GM23338 (cell line): ENCODE results near the gene FKBP5. TPM values are rescaled to one million over a fixed set of nuclear protein-coding genes. Genes with fewer than 3 reads are reported as not detected.

Experiments
- ATAC-seq: fragments of 200-7000 bp; cut with Tn5 transposase; 3 replicates; pipeline ENCODE4 v1.9.1; 2020
- DNase-seq: peaks from one replicate; pipeline ENCODE4 v3.0.0-alpha.2; 2015; ENCODE audit warnings: low spot score
- H2AFZ ChIP-seq: fragments of 200-600 bp; sonication (generic); 2 replicates; pipeline ENCODE4 v1.8.0; 2016; ENCODE audit warnings: antibody characterized with exemption, mild to moderate bottlenecking, moderate library complexity
- H3F3A ChIP-seq: fragments of 200-600 bp; sonication (generic); replicated peaks from 2 replicates; pipeline ENCODE4 v1.8.0; 2017; ENCODE audit warnings: antibody characterized with exemption, mixed run types, low read depth
- H3K27ac ChIP-seq: fragments of 200-600 bp; sonication (generic); 2 replicates; pipeline ENCODE4 v1.6.1; 2016; ENCODE audit warnings: low read depth
- H3K27me3 ChIP-seq: fragments of 200-600 bp; sonication (generic); 2 replicates; pipeline ENCODE4 v1.8.0; 2016; ENCODE audit warnings: mild to moderate bottlenecking, mixed run types, moderate library complexity; ENCODE audit not compliant: insufficient read depth
- H3K36me3 ChIP-seq: fragments of 200-600 bp; sonication (generic); 2 replicates; pipeline ENCODE4 v1.8.0; 2016; ENCODE audit warnings: mild to moderate bottlenecking; ENCODE audit not compliant: insufficient read depth
- H3K4me1 ChIP-seq: fragments of 200-600 bp; sonication (generic); 2 replicates; pipeline ENCODE4 v1.8.0; 2016; ENCODE audit warnings: mild to moderate bottlenecking, moderate library complexity; ENCODE audit not compliant: insufficient read depth
- H3K4me2 ChIP-seq: fragments of 200-600 bp; sonication (generic); 2 replicates; pipeline ENCODE4 v1.7.1; 2017; ENCODE audit warnings: mixed run types
- H3K4me3 ChIP-seq: fragments of 200-600 bp; sonication (generic); 2 replicates; pipeline ENCODE4 v1.6.1; 2016; ENCODE audit warnings: mixed run types
- H3K79me2 ChIP-seq: fragments of 200-600 bp; sonication (generic); replicated peaks from 2 replicates; pipeline ENCODE4 v1.8.0; 2017; ENCODE audit warnings: mild to moderate bottlenecking; ENCODE audit not compliant: insufficient read depth
- H3K9me2 ChIP-seq: fragments of 200-600 bp; sonication (generic); 2 replicates; pipeline ENCODE4 v1.8.0; 2017; ENCODE audit not compliant: insufficient read depth
- H4K20me1 ChIP-seq: fragments of 200-600 bp; sonication (generic); replicated peaks from 2 replicates; pipeline ENCODE4 v1.8.0; 2017; ENCODE audit warnings: mild to moderate bottlenecking; ENCODE audit not compliant: insufficient read depth
- H3K27ac Mint-ChIP-seq: 2 replicates; pipeline ENCODE4 v1.8.0; 2020; ENCODE audit warnings: inconsistent platforms, mild to moderate bottlenecking, moderate library complexity, mixed read lengths
- H3K27me3 Mint-ChIP-seq: 3 replicates; pipeline ENCODE4 v1.8.0; 2022; ENCODE audit warnings: low read depth, mild to moderate bottlenecking, moderate library complexity, mixed read lengths, inconsistent platforms; ENCODE audit not compliant: insufficient read depth, poor library complexity
- H3K36me3 Mint-ChIP-seq: 3 replicates; pipeline ENCODE4 v1.8.0; 2021; ENCODE audit warnings: low read depth, mild to moderate bottlenecking, inconsistent platforms, moderate library complexity, mixed read lengths
- H3K4me1 Mint-ChIP-seq: 3 replicates; pipeline ENCODE4 v1.8.0; 2020; ENCODE audit warnings: mild to moderate bottlenecking, inconsistent platforms, mixed read lengths
- H3K4me3 Mint-ChIP-seq: 3 replicates; pipeline ENCODE4 v1.8.0; 2021; ENCODE audit warnings: moderate library complexity, mild to moderate bottlenecking, inconsistent platforms, mixed read lengths
- H3K9me3 Mint-ChIP-seq: 3 replicates; pipeline ENCODE4 v1.8.0; 2020; ENCODE audit warnings: moderate library complexity, mild to moderate bottlenecking, inconsistent platforms, mixed read lengths
- CREB1 ChIP-seq: fragments of 250-450 bp; sonication (Bioruptor Pico); IDR thresholded peaks from 2 replicates; pipeline ENCODE4 v1.5.0; 2020; ENCODE audit warnings: low read depth, mild to moderate bottlenecking, moderate library complexity
- CTCF ChIP-seq, 2 experiments: fragments of 200-600 bp in 1 of 2; sonication (generic) in 1 of 2; conservative IDR thresholded peaks; 2 replicates each; pipeline versions ENCODE4 v1.5.1 to v1.6.1; 2016 to 2017; ENCODE audit warnings: antibody characterized with exemption in 2 of 2, low read depth in 2 of 2, mild to moderate bottlenecking in 2 of 2, moderate library complexity in 1 of 2
- EZH2 ChIP-seq: fragments of 200-600 bp; sonication (generic); IDR thresholded peaks from one replicate; pipeline ENCODE4 v1.8.0; 2017; ENCODE audit warnings: antibody characterized with exemption, mild to moderate bottlenecking, low read depth; ENCODE audit not compliant: unreplicated experiment
- EZH2phosphoT487 ChIP-seq: fragments of 200-600 bp; sonication (generic); IDR thresholded peaks from one replicate; pipeline ENCODE4 v1.8.1; 2018; ENCODE audit warnings: antibody characterized with exemption; ENCODE audit not compliant: unreplicated experiment
- JUNB ChIP-seq: IDR thresholded peaks from one replicate; pipeline ENCODE4 v1.6.1; 2016; ENCODE audit warnings: antibody characterized with exemption; ENCODE audit not compliant: unreplicated experiment
- NANOG ChIP-seq: IDR thresholded peaks from 2 replicates; pipeline ENCODE4 v1.6.1; 2016; ENCODE audit warnings: antibody characterized with exemption, borderline replicate concordance
- POLR2AphosphoS5 ChIP-seq: IDR thresholded peaks from 2 replicates; pipeline ENCODE4 v1.6.1; 2016; ENCODE audit warnings: antibody characterized with exemption, low read depth
- STAT1 ChIP-seq: IDR thresholded peaks from one replicate; pipeline ENCODE4 v1.6.1; 2016; ENCODE audit warnings: antibody characterized with exemption; ENCODE audit not compliant: unreplicated experiment
- ZNF114 ChIP-seq: fragments of 250-450 bp; sonication (Bioruptor Pico); IDR thresholded peaks from 2 replicates; pipeline ENCODE4 v1.5.0; 2020; ENCODE audit warnings: mild to moderate bottlenecking, moderate library complexity
- ZNF331 ChIP-seq: fragments of 250-450 bp; sonication (Bioruptor Pico); IDR thresholded peaks from 2 replicates; pipeline ENCODE4 v1.5.0; 2020; ENCODE audit warnings: low read depth, mild to moderate bottlenecking, moderate library complexity
- ZNF462 ChIP-seq: fragments of 250-450 bp; sonication (Bioruptor Pico); IDR thresholded peaks from 2 replicates; pipeline ENCODE4 v1.5.0; 2020; ENCODE audit warnings: mild to moderate bottlenecking, moderate library complexity
- polyA plus RNA-seq: library from polyadenylated mRNA; unstranded; fragments of >200 nt; fragmentation: Nextera tagmentation; extraction: Ambion mirVana; gene quantifications from 2 replicates; pipeline ENCODE4 v1.2.1, GENCODE V29; 2016
- total RNA-seq: library from RNA; depleted of rRNA; stranded (reverse); fragments of >200 nt; shearing (Covaris generic); gene quantifications from 2 replicates; pipeline ENCODE4 v1.2.3, GENCODE V29; 2014
- TF ChIP-seq, protein P1 (sequence below): IDR thresholded peaks from 2 replicates; pipeline ENCODE4 v1.6.1; 2016; ENCODE audit warnings: antibody characterized with exemption
- TF ChIP-seq, protein P2 (sequence below): IDR thresholded peaks from one replicate; pipeline ENCODE4 v1.6.1; 2018; ENCODE audit warnings: antibody characterized with exemption; ENCODE audit not compliant: unreplicated experiment

The FKBP5 gene
- total and polyA plus RNA-seq, 2 experiments from 2014 or later = 19.8 to 28.6 TPM

DNA sequence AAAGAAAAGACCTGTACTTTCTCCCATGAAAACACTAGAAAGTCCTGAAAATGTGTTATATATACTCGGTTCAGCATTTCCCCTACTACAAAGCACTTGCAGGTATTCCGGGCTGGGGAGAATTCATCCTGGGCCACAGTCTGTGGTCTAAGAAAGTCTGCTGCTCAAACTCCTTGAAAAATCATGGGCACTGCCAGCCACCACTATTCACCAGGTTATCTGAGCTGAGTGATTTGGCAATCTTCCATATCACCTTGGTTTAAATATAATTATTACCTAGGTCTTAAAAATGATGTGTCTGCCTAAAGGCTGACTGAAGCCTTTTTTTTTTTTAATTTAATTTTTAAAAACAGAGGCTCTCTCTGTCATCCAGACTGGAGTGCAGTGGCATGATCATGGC is 11.3 kb downstream of the FKBP5 start:
- Histone ChIP-seq H3K27ac (0 out of 2 replicates have a peak overlapping the region, but pooled peaks have one; percentile 34), H3K79me2 (peaks cover 84% of the 10 kb centered on the region), H3K36me3 (no peaks in the 10 kb centered on the region), H2AFZ (no peak overlapping the region), H3K27me3 (no peaks in the 10 kb centered on the region), H3K4me1 (peaks cover 10% of the 10 kb centered on the region), H3K9me2 (no peaks in the 10 kb centered on the region), H3K4me3 (no peak overlapping the region), H4K20me1 (peaks cover 5% of the 10 kb centered on the region; the same call in 1 of the 2 replicates), H3K4me2 (0 out of 2 replicates have a peak overlapping the region, but pooled peaks have one; percentile 22), H3F3A (no peaks in the 10 kb centered on the region)
- H3K27ac Mint-ChIP-seq = no peak overlapping the region
- no peak for DNase-seq
- peaks cover 2% of the 10 kb centered on the region for H3K27me3 Mint-ChIP-seq
- no peaks in the 10 kb centered on the region for H3K9me3 Mint-ChIP-seq
- H3K4me1 Mint-ChIP-seq = peaks cover 24% of the 10 kb centered on the region
- ATAC-seq = no peak; the same call in 2 of the 3 replicates
- no peaks in the 10 kb centered on the region; the same call in 1 of the 3 replicates for H3K36me3 Mint-ChIP-seq
- TF ChIP-seq ZNF462 (CRISPR knock-in tag) = no peak
- no peak for TF ChIP-seq ZNF331 (CRISPR knock-in tag)
- no peak for TF ChIP-seq POLR2AphosphoS5
- no peak for TF ChIP-seq EZH2phosphoT487
- no peak for TF ChIP-seq NANOG
- no peak for TF ChIP-seq STAT1
- TF ChIP-seq CTCF (conservative IDR thresholded peaks at IDR 0.05; ENCODE audit: low read depth in 2 of 2) = no peak
- TF ChIP-seq JUNB = no peak
- TF ChIP-seq EZH2 = no peak
- TF ChIP-seq, protein P1, sequence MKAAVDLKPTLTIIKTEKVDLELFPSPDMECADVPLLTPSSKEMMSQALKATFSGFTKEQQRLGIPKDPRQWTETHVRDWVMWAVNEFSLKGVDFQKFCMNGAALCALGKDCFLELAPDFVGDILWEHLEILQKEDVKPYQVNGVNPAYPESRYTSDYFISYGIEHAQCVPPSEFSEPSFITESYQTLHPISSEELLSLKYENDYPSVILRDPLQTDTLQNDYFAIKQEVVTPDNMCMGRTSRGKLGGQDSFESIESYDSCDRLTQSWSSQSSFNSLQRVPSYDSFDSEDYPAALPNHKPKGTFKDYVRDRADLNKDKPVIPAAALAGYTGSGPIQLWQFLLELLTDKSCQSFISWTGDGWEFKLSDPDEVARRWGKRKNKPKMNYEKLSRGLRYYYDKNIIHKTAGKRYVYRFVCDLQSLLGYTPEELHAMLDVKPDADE = no peak
- TF ChIP-seq, protein P2, sequence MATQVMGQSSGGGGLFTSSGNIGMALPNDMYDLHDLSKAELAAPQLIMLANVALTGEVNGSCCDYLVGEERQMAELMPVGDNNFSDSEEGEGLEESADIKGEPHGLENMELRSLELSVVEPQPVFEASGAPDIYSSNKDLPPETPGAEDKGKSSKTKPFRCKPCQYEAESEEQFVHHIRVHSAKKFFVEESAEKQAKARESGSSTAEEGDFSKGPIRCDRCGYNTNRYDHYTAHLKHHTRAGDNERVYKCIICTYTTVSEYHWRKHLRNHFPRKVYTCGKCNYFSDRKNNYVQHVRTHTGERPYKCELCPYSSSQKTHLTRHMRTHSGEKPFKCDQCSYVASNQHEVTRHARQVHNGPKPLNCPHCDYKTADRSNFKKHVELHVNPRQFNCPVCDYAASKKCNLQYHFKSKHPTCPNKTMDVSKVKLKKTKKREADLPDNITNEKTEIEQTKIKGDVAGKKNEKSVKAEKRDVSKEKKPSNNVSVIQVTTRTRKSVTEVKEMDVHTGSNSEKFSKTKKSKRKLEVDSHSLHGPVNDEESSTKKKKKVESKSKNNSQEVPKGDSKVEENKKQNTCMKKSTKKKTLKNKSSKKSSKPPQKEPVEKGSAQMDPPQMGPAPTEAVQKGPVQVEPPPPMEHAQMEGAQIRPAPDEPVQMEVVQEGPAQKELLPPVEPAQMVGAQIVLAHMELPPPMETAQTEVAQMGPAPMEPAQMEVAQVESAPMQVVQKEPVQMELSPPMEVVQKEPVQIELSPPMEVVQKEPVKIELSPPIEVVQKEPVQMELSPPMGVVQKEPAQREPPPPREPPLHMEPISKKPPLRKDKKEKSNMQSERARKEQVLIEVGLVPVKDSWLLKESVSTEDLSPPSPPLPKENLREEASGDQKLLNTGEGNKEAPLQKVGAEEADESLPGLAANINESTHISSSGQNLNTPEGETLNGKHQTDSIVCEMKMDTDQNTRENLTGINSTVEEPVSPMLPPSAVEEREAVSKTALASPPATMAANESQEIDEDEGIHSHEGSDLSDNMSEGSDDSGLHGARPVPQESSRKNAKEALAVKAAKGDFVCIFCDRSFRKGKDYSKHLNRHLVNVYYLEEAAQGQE = no peak
- no peak for TF ChIP-seq ZNF114 (CRISPR knock-in tag)
- TF ChIP-seq CREB1 (CRISPR knock-in tag) = no peak
- H3K4me3 Mint-ChIP-seq = no peak overlapping the region
